ENCODE measurements around the gene GNAT2. TPM values are rescaled to one million over a fixed set of nuclear protein-coding genes. Genes with fewer than 3 reads are reported as not detected.

Gene GNAT2
- total and polyA plus RNA-seq, 7 donors = 0.10 TPM; not detected in 6

- Histone ChIP-seq H3K36me3 (peaks cover 0 to 44% (median 6%) of the 10 kb centered on the region in 4 donors), H3K4me3 (no peak overlapping the region), H3K27me3 (no peaks in the 10 kb centered on the region), H3K4me1 (peaks cover 0 to 25% (median 19%) of the 10 kb centered on the region in 4 donors), H3K27ac (no peak overlapping the region), H3K9me3 (no peaks in the 10 kb centered on the region)
- no peak for DNase-seq
- intact Hi-C loops (cut with DNase I) = no loop called here
- 74 to 83% methylated on average over 7 of the region's 7 CpGs for WGBS, 2 donors
- TF ChIP-seq CTCF (IDR thresholded peaks at IDR 0.05) (no peak), POLR2A (IDR thresholded peaks at IDR 0.05) (no peak), POLR2AphosphoS5 (IDR thresholded peaks at IDR 0.05) (no peak), EP300 (IDR thresholded peaks at IDR 0.05) (no peak)
Measured at GRCh38 chr1:109657970-109658369, 38.6 kb upstream of the GNAT2 start.

GRCh38 chr1:109657395-109657794 is 38.0 kb upstream of the GNAT2 start:
- peaks cover 0 to 44% (median 6%) of the 10 kb centered on the region in 4 donors for H3K36me3 ChIP-seq
- no peaks in the 10 kb centered on the region for H3K9me3 ChIP-seq
- DNase-seq = no peak
- H3K4me3 ChIP-seq = no peak overlapping the region
- peaks cover 0 to 25% (median 19%) of the 10 kb centered on the region in 4 donors for H3K4me1 ChIP-seq
- H3K27ac ChIP-seq = peak overlapping the region; percentile 86 to 90 (median 88)
- TF ChIP-seq CTCF (IDR thresholded peaks at IDR 0.05) = no peak
- no peak for TF ChIP-seq POLR2AphosphoS5 (IDR thresholded peaks at IDR 0.05)
- TF ChIP-seq POLR2A (IDR thresholded peaks at IDR 0.05) = no peak
- no peak for TF ChIP-seq EP300 (IDR thresholded peaks at IDR 0.05)
- no peaks in the 10 kb centered on the region for H3K27me3 ChIP-seq
- intact Hi-C loops (cut with DNase I) = no loop called here
- 94 to 95% methylated on average over 4 of the region's 4 CpGs for WGBS, 2 donors

- intact Hi-C loops (cut with DNase I) = no loop called here
Measured at GRCh38 chr1:109655615-109656519, 36.5 kb upstream of the GNAT2 start, which contains the start of gene GSTM4. TSS of gene GSTM4 (plus strand) at chr1:109656099. CDS start at chr1:109656390, 291 bp downstream.

GRCh38 chr1:109654519-109654918 is 35.1 kb upstream of the GNAT2 start:
- no peak for DNase-seq
- 93 to 94% methylated on average over 12 of the region's 12 CpGs for WGBS, 2 donors
- Histone ChIP-seq H3K4me3 (no peak overlapping the region), H3K27ac (peak overlapping the region; percentile 86 to 90 (median 88)), H3K36me3 (peaks cover 0 to 20% (median 2%) of the 10 kb centered on the region in 4 donors), H3K27me3 (no peaks in the 10 kb centered on the region), H3K4me1 (peaks cover 0 to 25% (median 19%) of the 10 kb centered on the region in 4 donors), H3K9me3 (no peaks in the 10 kb centered on the region)
- intact Hi-C loops (cut with DNase I) = loop anchor here (5.0 kb wide), 1 partner anchor 333 kb away; no protein-coding TSS in a partner anchor
- TF ChIP-seq CTCF (IDR thresholded peaks at IDR 0.05) (no peak), EP300 (IDR thresholded peaks at IDR 0.05) (no peak), POLR2AphosphoS5 (IDR thresholded peaks at IDR 0.05) (no peak), POLR2A (IDR thresholded peaks at IDR 0.05) (no peak)

More at GRCh38 chr1:109655615-109656519, 36.5 kb upstream of the GNAT2 start, which contains the start of gene GSTM4:
- TF ChIP-seq POLR2AphosphoS5 (IDR thresholded peaks at IDR 0.05) (peak; percentile 66 to 83 (median 72)), CTCF (IDR thresholded peaks at IDR 0.05) (no peak), EP300 (IDR thresholded peaks at IDR 0.05) (no peak), POLR2A (IDR thresholded peaks at IDR 0.05) (peak; percentile 47 to 57)
- peak; percentile 95 for DNase-seq
- Histone ChIP-seq H3K9me3 (no peaks in the 10 kb centered on the region), H3K36me3 (peaks cover 0 to 33% (median 6%) of the 10 kb centered on the region in 4 donors), H3K27me3 (no peaks in the 10 kb centered on the region), H3K4me1 (peaks cover 0 to 25% (median 19%) of the 10 kb centered on the region in 4 donors), H3K27ac (peak within 1 kb of the TSS; percentile 86 to 90 (median 88)), H3K4me3 (peak within 1 kb of the TSS; percentile 60 to 69 (median 63))
- WGBS, 2 donors = 0 to 1% methylated on average over 54 of the region's 54 CpGs
